Calu3 (cell line): Measurements from ENCODE around the gene MAPK1. TPM values are rescaled to one million over a fixed set of nuclear protein-coding genes. Genes with fewer than 3 reads are reported as not detected.
"Not testable (repeated sequence)": the region's sequence is repeated elsewhere in the genome, so short reads cannot be mapped to it uniquely, and the experiment has no call there.

Experiments
- BruUV-seq: library from RNA; stranded (reverse); fragments of 400-500 nt; replicated peaks from 2 replicates; lab custom pipeline; 2021; lab: Mats Ljungman, UMichigan
- CTCF ChIA-PET: fragments of 300-600 bp; sonication (Branson Sonifier 250); formaldehyde crosslinking; loops from one replicate; lab custom pipeline; 2022; ENCODE audit warnings: antibody characterized with exemption; lab: Charles Lee
- DNase-seq: peaks from one replicate; pipeline ENCODE4 v3.0.0; 2022
- H3K27ac Mint-ChIP-seq: one replicate; pipeline ENCODE4 v1.8.0; 2022; ENCODE audit warnings: mixed read lengths; ENCODE audit not compliant: unreplicated experiment
- H3K27me3 Mint-ChIP-seq: one replicate; pipeline ENCODE4 v1.8.0; 2022; ENCODE audit warnings: mixed read lengths; ENCODE audit not compliant: unreplicated experiment
- H3K36me3 Mint-ChIP-seq: one replicate; pipeline ENCODE4 v1.8.0; 2022; ENCODE audit warnings: mild to moderate bottlenecking, moderate library complexity, mixed read lengths; ENCODE audit not compliant: insufficient read depth, unreplicated experiment
- H3K4me1 Mint-ChIP-seq: one replicate; pipeline ENCODE4 v1.8.0; 2022; ENCODE audit warnings: mild to moderate bottlenecking, low read depth, mixed read lengths; ENCODE audit not compliant: unreplicated experiment
- H3K4me3 Mint-ChIP-seq: one replicate; pipeline ENCODE4 v1.8.0; 2022; ENCODE audit warnings: mild to moderate bottlenecking, low read depth, moderate library complexity, mixed read lengths; ENCODE audit not compliant: unreplicated experiment
- H3K9me3 Mint-ChIP-seq: one replicate; pipeline ENCODE4 v1.8.0; 2022; ENCODE audit warnings: low read depth, mixed read lengths; ENCODE audit not compliant: unreplicated experiment
- intact Hi-C: fragments of 100-400 bp; cut with micrococcal nuclease; formaldehyde crosslinking; loops from one replicate; pipeline ENCODE4 v1.10.0; 2022; ENCODE audit not compliant: unreplicated experiment
- total RNA-seq: library from RNA; stranded (reverse); gene quantifications from 2 replicates; pipeline ENCODE4 v1.2.3, GENCODE V29; 2022
- TF ChIP-seq, protein P1 (sequence below): fragments of 200-600 bp; IDR thresholded peaks from one replicate; pipeline ENCODE4 v1.8.0; 2022; ENCODE audit warnings: antibody characterized with exemption; ENCODE audit not compliant: unreplicated experiment

Gene MAPK1
- total RNA-seq, 1 experiment from 2014 or later = 157 TPM

DNA sequence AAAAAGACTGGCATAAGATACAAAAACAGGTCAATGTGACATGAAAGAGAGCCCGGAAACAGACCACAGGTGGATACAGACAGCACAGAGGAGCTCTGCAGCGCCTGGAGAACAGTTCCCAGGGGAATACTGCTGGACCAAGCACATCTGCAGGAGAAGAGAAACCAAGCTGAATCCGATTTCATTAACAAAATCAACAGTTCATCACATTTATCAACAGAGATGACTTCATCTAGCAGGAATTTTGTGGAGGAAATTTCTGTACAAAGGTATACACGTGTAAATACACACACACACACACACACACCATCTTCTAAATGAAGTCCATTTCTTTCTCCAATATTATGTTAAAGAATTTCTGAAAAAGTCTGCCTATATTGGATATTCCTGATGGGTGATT is 148.9 kb downstream of the MAPK1 start:
- Mint-ChIP-seq H3K36me3 (peaks cover 5% of the 10 kb centered on the region), H3K27ac (no peak overlapping the region), H3K4me1 (peaks cover 14% of the 10 kb centered on the region), H3K9me3 (no peaks in the 10 kb centered on the region), H3K27me3 (no peaks in the 10 kb centered on the region), H3K4me3 (no peak overlapping the region)
- TF ChIP-seq, protein P1, sequence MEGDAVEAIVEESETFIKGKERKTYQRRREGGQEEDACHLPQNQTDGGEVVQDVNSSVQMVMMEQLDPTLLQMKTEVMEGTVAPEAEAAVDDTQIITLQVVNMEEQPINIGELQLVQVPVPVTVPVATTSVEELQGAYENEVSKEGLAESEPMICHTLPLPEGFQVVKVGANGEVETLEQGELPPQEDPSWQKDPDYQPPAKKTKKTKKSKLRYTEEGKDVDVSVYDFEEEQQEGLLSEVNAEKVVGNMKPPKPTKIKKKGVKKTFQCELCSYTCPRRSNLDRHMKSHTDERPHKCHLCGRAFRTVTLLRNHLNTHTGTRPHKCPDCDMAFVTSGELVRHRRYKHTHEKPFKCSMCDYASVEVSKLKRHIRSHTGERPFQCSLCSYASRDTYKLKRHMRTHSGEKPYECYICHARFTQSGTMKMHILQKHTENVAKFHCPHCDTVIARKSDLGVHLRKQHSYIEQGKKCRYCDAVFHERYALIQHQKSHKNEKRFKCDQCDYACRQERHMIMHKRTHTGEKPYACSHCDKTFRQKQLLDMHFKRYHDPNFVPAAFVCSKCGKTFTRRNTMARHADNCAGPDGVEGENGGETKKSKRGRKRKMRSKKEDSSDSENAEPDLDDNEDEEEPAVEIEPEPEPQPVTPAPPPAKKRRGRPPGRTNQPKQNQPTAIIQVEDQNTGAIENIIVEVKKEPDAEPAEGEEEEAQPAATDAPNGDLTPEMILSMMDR = no peak
- intact Hi-C loops = no loop called here
- CTCF ChIA-PET = interaction anchor here (1.1 to 1.5 kb wide), 2 partner anchors 17 to 219 kb away, joined by 3 to 4 read pairs; no protein-coding TSS in a partner anchor
- no TSS peak for BruUV-seq
- DNase-seq = no peak

- H3K4me3 Mint-ChIP-seq, BruUV-seq, H3K9me3 Mint-ChIP-seq, DNase-seq, H3K36me3 Mint-ChIP-seq, CTCF ChIA-PET, H3K27ac Mint-ChIP-seq, H3K27me3 Mint-ChIP-seq, intact Hi-C loops: not testable (repeated sequence)
- peaks cover 22% of the 10 kb centered on the region for H3K4me1 Mint-ChIP-seq
These were observed 150.9 kb downstream of the MAPK1 start for GRCh38 chr22:21716395-21717122.

GRCh38 chr22:21714786-21715185 is 152.7 kb downstream of the MAPK1 start:
- TF ChIP-seq, protein P1 = no peak
- Mint-ChIP-seq H3K27ac (no peak overlapping the region), H3K9me3 (no peaks in the 10 kb centered on the region), H3K4me3 (no peak overlapping the region), H3K27me3 (no peaks in the 10 kb centered on the region), H3K4me1 (peaks cover 22% of the 10 kb centered on the region), H3K36me3 (peaks cover 5% of the 10 kb centered on the region)
- CTCF ChIA-PET = no interaction called here
- intact Hi-C loops = no loop called here
- no peak for DNase-seq
- no TSS peak for BruUV-seq

GRCh38 chr22:21714059-21714770 is 153.2 kb downstream of the MAPK1 start:
- intact Hi-C loops = no loop called here
- H3K36me3 Mint-ChIP-seq = peaks cover 4% of the 10 kb centered on the region
- no peak overlapping the region for H3K4me3 Mint-ChIP-seq
- no peak for DNase-seq
- no peaks in the 10 kb centered on the region for H3K9me3 Mint-ChIP-seq
- no peak overlapping the region for H3K27ac Mint-ChIP-seq
- BruUV-seq = no TSS peak
- no peaks in the 10 kb centered on the region for H3K27me3 Mint-ChIP-seq
- H3K4me1 Mint-ChIP-seq = peaks cover 19% of the 10 kb centered on the region
- CTCF ChIA-PET = interaction anchor here (1.1 kb wide), 1 partner anchor 224 kb away, joined by 4 read pairs; no protein-coding TSS in a partner anchor
- TF ChIP-seq, protein P1 = no peak
